OCI-LY3 (cell line): ENCODE results near the gene MIOX.

ENCODE experiments used
- EZH2phosphoT487 ChIP-seq: fragments of 200-600 bp; shearing (Covaris generic); IDR thresholded peaks from 2 replicates; pipeline ENCODE4 v1.6.1; 2018; ENCODE audit warnings: antibody characterized with exemption, mixed run types, low read depth
- TF ChIP-seq, protein P1 (sequence below): fragments of 200-600, 300-600 bp; sonication (generic); IDR thresholded peaks from 2 replicates; pipeline ENCODE4 v1.5.1; 2014; ENCODE audit warnings: antibody characterized with exemption, low read length, low read depth

DNA sequence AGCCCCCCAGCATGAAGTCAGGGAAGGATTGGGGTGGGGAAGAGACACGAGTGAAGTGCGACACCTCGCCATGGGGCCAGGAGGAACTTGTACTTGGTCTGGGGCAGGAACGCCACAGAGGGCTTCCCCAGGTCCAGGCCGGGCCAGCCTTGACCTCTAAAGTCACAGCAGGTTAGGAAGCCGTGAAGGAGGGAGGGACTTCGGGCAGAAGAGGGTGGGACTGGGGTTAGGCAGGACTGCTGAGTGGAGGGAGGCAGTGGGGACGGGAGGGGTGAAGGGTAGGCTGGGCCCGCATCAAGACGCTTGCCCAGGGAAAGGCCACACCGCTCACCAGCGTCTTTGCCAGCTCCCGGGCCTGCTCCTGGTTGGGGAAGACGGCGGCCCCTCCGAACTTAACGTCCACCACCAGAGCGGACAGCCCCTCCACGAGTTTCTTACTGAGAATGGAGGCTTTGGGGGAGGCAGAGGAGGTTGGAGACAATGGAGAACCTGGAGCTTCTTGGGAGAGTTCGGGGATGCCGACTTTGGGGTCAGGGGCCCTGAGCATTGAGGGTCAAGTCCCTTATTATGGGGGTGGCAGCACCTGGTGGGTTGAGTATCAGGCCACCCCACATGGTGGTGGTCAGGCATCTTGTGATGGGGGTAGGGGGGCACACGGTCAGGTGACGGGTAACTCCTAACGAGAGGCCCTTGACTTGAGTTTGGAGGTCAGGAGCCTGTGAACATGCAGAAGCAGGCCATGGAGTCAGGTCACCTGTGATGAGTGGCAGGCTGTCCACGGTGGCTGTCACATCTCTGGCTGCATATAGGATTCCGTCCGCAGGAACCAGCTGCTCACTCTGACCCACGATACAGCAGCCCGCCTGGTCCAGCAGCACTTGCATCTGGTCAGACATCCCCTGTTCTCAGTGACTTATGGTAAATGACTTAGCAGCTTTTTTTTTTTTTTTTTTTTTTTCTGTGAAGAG lies 40.5 kb downstream of the MIOX start:
- TF ChIP-seq, protein P1, sequence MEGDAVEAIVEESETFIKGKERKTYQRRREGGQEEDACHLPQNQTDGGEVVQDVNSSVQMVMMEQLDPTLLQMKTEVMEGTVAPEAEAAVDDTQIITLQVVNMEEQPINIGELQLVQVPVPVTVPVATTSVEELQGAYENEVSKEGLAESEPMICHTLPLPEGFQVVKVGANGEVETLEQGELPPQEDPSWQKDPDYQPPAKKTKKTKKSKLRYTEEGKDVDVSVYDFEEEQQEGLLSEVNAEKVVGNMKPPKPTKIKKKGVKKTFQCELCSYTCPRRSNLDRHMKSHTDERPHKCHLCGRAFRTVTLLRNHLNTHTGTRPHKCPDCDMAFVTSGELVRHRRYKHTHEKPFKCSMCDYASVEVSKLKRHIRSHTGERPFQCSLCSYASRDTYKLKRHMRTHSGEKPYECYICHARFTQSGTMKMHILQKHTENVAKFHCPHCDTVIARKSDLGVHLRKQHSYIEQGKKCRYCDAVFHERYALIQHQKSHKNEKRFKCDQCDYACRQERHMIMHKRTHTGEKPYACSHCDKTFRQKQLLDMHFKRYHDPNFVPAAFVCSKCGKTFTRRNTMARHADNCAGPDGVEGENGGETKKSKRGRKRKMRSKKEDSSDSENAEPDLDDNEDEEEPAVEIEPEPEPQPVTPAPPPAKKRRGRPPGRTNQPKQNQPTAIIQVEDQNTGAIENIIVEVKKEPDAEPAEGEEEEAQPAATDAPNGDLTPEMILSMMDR, result no peak
- no peak for TF ChIP-seq EZH2phosphoT487
